GM13977 (cell line): Measurements from ENCODE around the gene TAPBPL.

Experiments used
- DNase-seq: peaks from one replicate; pipeline ENCODE4 v3.0.0; 2012; ENCODE audit warnings: low spot score
- in situ Hi-C: fragments of 300-500 bp; cut with MboI; formaldehyde crosslinking; loops from one replicate; pipeline ENCODE4 v1.12.0; 2022; ENCODE audit warnings: low sequenced_read_pairs, low pct_unique_long_range_greater_than_20kb, mixed read lengths, inconsistent platforms; ENCODE audit not compliant: unreplicated experiment
- TF ChIP-seq, protein P1 (sequence below): IDR thresholded peaks from 2 replicates; pipeline ENCODE4 v1.5.1; 2012; ENCODE audit warnings: mild to moderate bottlenecking, control low read depth; ENCODE audit not compliant: insufficient read depth; ENCODE audit errors: extremely low read depth, missing control alignments

The TAPBPL gene

DNA sequence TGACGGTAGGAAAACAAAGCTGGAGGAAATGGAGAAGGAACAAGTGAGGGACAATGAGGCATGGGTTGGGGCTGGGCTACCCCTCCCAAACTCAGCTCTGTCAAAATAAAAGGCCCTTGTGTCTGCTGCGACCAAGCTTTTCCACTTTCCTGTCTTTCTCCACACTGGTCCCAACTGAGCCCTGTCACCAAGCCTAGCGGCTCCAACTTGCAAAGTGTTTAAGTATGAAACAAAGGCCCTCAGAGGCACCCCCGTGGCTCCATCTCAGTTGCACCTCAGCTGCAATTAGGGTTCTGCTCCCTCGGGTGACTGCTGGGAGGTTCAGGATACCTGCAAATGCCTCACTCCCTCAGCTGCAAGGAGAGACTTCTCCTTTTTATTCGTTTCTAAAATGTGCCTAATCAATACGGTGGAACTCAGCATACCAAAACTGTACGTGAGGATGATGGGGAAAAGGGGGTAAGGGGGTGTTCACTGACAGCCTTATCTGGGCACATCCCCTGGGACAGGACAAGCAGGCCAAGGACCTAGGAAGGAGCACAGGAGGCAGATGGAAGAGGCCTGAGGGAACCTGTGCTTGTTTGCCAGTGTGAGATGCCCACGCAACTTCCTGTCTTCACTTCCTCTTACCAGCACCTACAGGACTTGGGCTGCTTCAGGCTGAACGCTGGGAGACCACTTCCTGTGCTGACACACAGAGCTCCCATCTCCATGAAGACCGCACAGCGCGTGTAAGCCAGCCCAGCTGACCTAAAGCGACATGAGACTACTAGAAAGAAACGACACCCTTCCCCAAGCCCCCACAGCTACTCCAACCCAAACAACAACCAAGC lies 9.8 kb downstream of the TAPBPL start:
- in situ Hi-C loops = loop anchor here (5.0 to 10.0 kb wide), 2 partner anchors 39 to 127 kb away; no protein-coding TSS in a partner anchor
- peak; percentile 82 for DNase-seq
- TF ChIP-seq, protein P1, sequence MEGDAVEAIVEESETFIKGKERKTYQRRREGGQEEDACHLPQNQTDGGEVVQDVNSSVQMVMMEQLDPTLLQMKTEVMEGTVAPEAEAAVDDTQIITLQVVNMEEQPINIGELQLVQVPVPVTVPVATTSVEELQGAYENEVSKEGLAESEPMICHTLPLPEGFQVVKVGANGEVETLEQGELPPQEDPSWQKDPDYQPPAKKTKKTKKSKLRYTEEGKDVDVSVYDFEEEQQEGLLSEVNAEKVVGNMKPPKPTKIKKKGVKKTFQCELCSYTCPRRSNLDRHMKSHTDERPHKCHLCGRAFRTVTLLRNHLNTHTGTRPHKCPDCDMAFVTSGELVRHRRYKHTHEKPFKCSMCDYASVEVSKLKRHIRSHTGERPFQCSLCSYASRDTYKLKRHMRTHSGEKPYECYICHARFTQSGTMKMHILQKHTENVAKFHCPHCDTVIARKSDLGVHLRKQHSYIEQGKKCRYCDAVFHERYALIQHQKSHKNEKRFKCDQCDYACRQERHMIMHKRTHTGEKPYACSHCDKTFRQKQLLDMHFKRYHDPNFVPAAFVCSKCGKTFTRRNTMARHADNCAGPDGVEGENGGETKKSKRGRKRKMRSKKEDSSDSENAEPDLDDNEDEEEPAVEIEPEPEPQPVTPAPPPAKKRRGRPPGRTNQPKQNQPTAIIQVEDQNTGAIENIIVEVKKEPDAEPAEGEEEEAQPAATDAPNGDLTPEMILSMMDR = no peak

GRCh38 chr12:6462234-6462995 lies 10.6 kb downstream of the TAPBPL start:
- no peak for DNase-seq
- TF ChIP-seq, protein P1 = no peak
- in situ Hi-C loops = loop anchor here (5.0 to 10.0 kb wide), 2 partner anchors 40 to 128 kb away; no protein-coding TSS in a partner anchor

DNA sequence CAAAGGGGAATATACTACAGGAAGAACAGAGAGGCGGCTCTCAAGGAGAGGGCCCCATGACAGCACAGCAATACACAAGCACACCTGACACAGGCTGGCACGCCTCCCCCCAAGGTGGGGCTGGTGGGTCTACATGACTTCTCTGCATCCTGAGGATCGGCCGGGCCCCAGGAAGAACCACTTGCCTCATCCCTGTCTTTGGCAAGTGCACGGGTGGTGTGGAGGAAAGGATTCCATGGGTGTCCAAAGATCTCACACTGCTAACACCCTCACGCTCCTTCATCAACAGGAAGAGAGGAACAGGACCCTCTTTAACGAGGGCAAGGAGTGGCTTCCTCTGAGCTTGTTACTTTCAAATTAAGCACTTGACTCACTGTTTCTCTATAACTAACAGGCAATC lies 11.4 kb downstream of the TAPBPL start:
- in situ Hi-C loops = loop anchor here (5.0 to 10.0 kb wide), 2 partner anchors 41 to 128 kb away; no protein-coding TSS in a partner anchor
- TF ChIP-seq, protein P1 = no peak
- no peak for DNase-seq

DNA sequence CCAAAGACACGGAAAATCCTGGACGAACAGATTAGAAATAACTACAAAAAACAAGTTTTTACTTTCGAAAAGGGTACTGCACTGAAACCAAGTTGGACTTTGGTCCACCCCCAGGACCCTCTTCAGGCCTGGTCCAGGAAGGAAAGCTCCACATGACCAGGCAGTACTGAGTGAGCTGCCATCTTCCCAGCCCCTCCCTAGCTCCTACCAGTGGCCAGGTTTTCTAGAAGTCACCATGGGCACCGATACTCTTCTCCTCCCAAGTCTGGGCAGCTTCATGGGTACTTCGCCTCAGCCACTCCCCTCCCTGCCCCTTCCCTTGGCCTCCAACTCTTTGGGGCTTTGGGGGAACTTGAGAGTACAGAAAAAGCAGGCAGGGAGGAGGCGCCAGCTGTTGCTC lies 12.0 kb downstream of the TAPBPL start:
- TF ChIP-seq, protein P1 = no peak
- DNase-seq = no peak
- in situ Hi-C loops = loop anchor here (5.0 to 10.0 kb wide), 2 partner anchors 42 to 129 kb away; no protein-coding TSS in a partner anchor

- in situ Hi-C loops = loop anchor here (5.0 to 10.0 kb wide), 2 partner anchors 42 to 130 kb away; no protein-coding TSS in a partner anchor
- TF ChIP-seq, protein P1 = no peak
- no peak for DNase-seq
Observed at GRCh38 chr12:6464531-6464930, 12.7 kb downstream of the TAPBPL start.

DNA sequence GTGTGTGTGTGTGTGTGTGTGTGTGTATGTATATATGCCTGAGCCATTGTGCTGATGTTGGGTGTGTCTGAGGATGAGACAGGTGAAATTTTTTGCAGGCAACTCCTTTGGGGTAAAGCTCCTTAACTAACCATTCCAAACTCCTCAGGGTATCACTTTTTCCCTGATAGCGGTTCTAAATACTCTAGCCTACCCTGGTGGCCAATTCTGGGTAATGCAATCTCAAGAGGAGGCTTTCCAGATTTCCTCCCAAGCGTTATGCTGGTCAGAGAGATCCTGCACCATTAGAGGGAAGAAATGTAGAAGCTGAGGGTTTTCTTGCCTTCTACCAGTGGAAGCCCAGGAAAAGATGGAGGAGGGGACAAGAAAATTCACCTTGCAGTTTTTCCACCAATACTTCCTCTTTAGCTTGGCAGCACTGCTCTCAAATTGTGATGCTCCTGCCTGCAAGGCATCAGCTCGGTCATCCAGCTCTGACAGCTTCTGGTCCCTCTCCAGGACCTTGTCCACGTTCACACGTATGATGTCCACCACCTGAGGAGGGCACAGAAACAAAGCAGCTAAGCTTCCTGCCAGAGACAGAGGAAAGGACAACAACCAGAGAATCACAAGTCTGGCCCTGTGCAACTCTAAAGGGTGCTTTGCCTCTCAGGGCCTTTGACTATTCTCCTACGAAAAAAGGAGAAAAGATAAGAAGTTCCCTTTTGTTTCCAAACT lies 13.8 kb downstream of the TAPBPL start:
- DNase-seq = no peak
- TF ChIP-seq, protein P1 = peak; percentile 87
- in situ Hi-C loops = loop anchor here (10.0 kb wide), 1 partner anchor 131 kb away; no protein-coding TSS in a partner anchor
